ENCODE measurements around the gene CENPK. TPM values are rescaled to one million over a fixed set of nuclear protein-coding genes. Genes with fewer than 3 reads are reported as not detected.
"Not testable (repeated sequence)": the region's sequence is repeated elsewhere in the genome, so short reads cannot be mapped to it uniquely, and the experiment has no call there.

Gene CENPK
- total and polyA plus RNA-seq, 12 donors: 0.32 to 13.7 (median 1.3) TPM; not detected in 1

- intact Hi-C loops (cut with DNase I): loop anchor here (5.0 to 10.0 kb wide), 5 partner anchors 383 to 853 kb away; no protein-coding TSS in a partner anchor
Measured at GRCh38 chr5:65488038-65488687, 74.8 kb downstream of the CENPK start.

DNA sequence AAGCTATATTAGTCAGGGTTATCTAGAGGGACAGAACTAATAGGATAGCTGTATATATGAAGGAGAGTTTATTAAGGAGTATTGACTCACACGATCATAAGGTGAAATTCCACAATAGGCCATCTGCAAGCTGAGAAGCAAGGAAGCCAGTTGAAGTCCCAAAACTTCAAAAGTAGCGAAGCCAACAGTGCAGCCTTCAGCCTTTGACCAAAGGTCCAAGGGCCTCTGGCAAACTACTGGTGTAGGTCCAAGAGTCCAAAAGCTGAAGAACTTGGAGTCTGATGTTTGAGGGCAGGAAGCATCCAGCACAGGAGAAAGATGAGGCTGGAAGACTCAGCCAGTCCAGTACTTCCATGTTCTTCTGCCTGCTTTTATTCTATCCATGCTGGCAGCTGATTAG is 76.2 kb downstream of the CENPK start:
- not testable (repeated sequence) for H3K36me3 ChIP-seq (replicated peaks in 1 of 2); H3K4me1 ChIP-seq (replicated peaks in 1 of 2); H3K4me3 ChIP-seq; DNase-seq; H3K27me3 ChIP-seq; H3K9me3 ChIP-seq (replicated peaks in 1 of 3); H3K27ac ChIP-seq
- whole genome bisulfite sequencing, 4 donors: 80 to 93% (median 83%) methylated on average over 2 of the region's 2 CpGs
- intact Hi-C loops (cut with DNase I): loop anchor here (5.0 to 10.0 kb wide), 5 partner anchors 382 to 852 kb away; no protein-coding TSS in a partner anchor

More at GRCh38 chr5:65488038-65488687, 74.8 kb downstream of the CENPK start:
- H3K27ac ChIP-seq; H3K27me3 ChIP-seq; H3K4me1 ChIP-seq (replicated peaks in 1 of 2); H3K9me3 ChIP-seq (replicated peaks in 1 of 3); H3K36me3 ChIP-seq (replicated peaks in 1 of 2); DNase-seq; H3K4me3 ChIP-seq: not testable (repeated sequence)
- TF ChIP-seq, protein P1, sequence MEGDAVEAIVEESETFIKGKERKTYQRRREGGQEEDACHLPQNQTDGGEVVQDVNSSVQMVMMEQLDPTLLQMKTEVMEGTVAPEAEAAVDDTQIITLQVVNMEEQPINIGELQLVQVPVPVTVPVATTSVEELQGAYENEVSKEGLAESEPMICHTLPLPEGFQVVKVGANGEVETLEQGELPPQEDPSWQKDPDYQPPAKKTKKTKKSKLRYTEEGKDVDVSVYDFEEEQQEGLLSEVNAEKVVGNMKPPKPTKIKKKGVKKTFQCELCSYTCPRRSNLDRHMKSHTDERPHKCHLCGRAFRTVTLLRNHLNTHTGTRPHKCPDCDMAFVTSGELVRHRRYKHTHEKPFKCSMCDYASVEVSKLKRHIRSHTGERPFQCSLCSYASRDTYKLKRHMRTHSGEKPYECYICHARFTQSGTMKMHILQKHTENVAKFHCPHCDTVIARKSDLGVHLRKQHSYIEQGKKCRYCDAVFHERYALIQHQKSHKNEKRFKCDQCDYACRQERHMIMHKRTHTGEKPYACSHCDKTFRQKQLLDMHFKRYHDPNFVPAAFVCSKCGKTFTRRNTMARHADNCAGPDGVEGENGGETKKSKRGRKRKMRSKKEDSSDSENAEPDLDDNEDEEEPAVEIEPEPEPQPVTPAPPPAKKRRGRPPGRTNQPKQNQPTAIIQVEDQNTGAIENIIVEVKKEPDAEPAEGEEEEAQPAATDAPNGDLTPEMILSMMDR (IDR thresholded peaks at IDR 0.05): peak in 1 of 6 experiments; percentile 11
- WGBS, 4 donors: 82 to 87% (median 86%) methylated on average over 5 to 7 of the region's 7 CpGs

- no peak for TF ChIP-seq POLR2A (IDR thresholded peaks at IDR 0.05)
- TF ChIP-seq, protein P1 (IDR thresholded peaks at IDR 0.05): no peak
Measured at GRCh38 chr5:65485405-65485804, 77.6 kb downstream of the CENPK start.

GRCh38 chr5:65483546-65484346 is 79.2 kb downstream of the CENPK start:
- Histone ChIP-seq H3K9me3 (replicated peaks in 1 of 3) (no peaks in the 10 kb centered on the region), H3K27me3 (no peaks in the 10 kb centered on the region), H3K36me3 (replicated peaks in 1 of 2) (no peaks in the 10 kb centered on the region), H3K4me1 (replicated peaks in 1 of 2) (peaks cover 5 to 26% of the 10 kb centered on the region in 2 donors), H3K27ac (peak overlapping the region; percentile 73 to 94 (median 83)), H3K4me3 (peak overlapping the region in 2 of 4 donors; percentile 24 to 69)
- no peak for TF ChIP-seq POLR2A (IDR thresholded peaks at IDR 0.05)
- TF ChIP-seq, protein P1 (IDR thresholded peaks at IDR 0.05): peak; percentile 41 to 76 (median 67)
- WGBS, 4 donors: 10 to 19% (median 14%) methylated on average over 3 of the region's 3 CpGs
- intact Hi-C loops (cut with DNase I): loop anchor here (10.0 kb wide), 4 partner anchors 379 to 849 kb away; no protein-coding TSS in a partner anchor
- DNase-seq: no peak

More at GRCh38 chr5:65485405-65485804, 77.6 kb downstream of the CENPK start:
- intact Hi-C loops (cut with DNase I): loop anchor here (5.0 to 10.0 kb wide), 5 partner anchors 381 to 851 kb away; no protein-coding TSS in a partner anchor
- H3K4me1 ChIP-seq (replicated peaks in 1 of 2): peaks cover 5 to 18% of the 10 kb centered on the region in 2 donors
- 84 to 95% (median 89%) methylated on average over 18 to 28 of the region's 28 CpGs for WGBS, 4 donors
- no peak for DNase-seq
- no peaks in the 10 kb centered on the region for H3K9me3 ChIP-seq (replicated peaks in 1 of 3)
- no peak overlapping the region for H3K4me3 ChIP-seq
- no peak overlapping the region for H3K27ac ChIP-seq
- H3K27me3 ChIP-seq: no peaks in the 10 kb centered on the region
- no peaks in the 10 kb centered on the region for H3K36me3 ChIP-seq (replicated peaks in 1 of 2)

Measured in adrenal gland (tissue), 12 donors.